ENCODE results near the gene SLC2A13. TPM values are rescaled to one million over a fixed set of nuclear protein-coding genes. Genes with fewer than 3 reads are reported as not detected.

Gene SLC2A13
- total and polyA plus RNA-seq, 2 donors from 2014 or later: 3.9 to 18.6 TPM

DNA sequence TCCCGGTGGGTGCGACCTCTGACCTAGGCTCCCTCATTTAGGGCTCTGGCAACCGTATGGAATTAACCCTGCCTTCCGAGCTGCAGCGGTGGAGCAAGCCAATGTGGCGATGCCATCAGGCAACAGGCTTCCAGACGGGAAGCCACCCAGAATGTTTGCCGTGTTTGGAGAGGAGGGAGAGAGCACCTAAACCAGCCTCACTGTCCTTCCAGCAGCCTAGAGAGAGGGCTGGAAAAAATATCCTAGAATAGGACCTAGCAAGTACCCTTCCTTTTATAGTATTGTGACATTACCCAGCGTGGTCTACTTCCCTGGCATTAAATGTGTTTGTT, 287 bp upstream of the SLC2A13 start:
- Histone ChIP-seq H3K9me3 (ENCODE audit: control insufficient read depth in 2 of 3, insufficient read depth in 1 of 3, low read length in 3 of 3) (no peaks in the 10 kb centered on the region), H3K9ac (ENCODE audit: low read length in 3 of 3) (no peak overlapping the region), H3K4me1 (ENCODE audit: control insufficient read depth in 2 of 3, insufficient read depth in 2 of 3, low read depth in 1 of 3, low read length in 3 of 3) (peaks cover 0 to 6% (median 0%) of the 10 kb centered on the region in 3 donors), H3K36me3 (ENCODE audit: control insufficient read depth in 2 of 3, insufficient read depth in 3 of 3, low read length in 3 of 3) (no peaks in the 10 kb centered on the region), H3K4me3 (ENCODE audit: low read length in 3 of 3) (peak overlapping the region; percentile 40 to 74 (median 71)), H3K27me3 (ENCODE audit: control insufficient read depth, insufficient read depth, low read length) (no peaks in the 10 kb centered on the region), H3K27ac (ENCODE audit: low read depth in 2 of 2, low read length in 2 of 2) (peak overlapping the region; percentile 9 to 35)
- DNase-seq: no peak
- TF ChIP-seq, protein P1, sequence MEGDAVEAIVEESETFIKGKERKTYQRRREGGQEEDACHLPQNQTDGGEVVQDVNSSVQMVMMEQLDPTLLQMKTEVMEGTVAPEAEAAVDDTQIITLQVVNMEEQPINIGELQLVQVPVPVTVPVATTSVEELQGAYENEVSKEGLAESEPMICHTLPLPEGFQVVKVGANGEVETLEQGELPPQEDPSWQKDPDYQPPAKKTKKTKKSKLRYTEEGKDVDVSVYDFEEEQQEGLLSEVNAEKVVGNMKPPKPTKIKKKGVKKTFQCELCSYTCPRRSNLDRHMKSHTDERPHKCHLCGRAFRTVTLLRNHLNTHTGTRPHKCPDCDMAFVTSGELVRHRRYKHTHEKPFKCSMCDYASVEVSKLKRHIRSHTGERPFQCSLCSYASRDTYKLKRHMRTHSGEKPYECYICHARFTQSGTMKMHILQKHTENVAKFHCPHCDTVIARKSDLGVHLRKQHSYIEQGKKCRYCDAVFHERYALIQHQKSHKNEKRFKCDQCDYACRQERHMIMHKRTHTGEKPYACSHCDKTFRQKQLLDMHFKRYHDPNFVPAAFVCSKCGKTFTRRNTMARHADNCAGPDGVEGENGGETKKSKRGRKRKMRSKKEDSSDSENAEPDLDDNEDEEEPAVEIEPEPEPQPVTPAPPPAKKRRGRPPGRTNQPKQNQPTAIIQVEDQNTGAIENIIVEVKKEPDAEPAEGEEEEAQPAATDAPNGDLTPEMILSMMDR (IDR thresholded peaks at IDR 0.05; ENCODE audit: borderline replicate concordance, extremely low read depth, insufficient read depth): no peak
- FAIRE-seq: no peak
- intact Hi-C loops (cut with DNase I): loop anchor here (10.0 kb wide), 1 partner anchor 91 kb away; no protein-coding TSS in a partner anchor

DNA sequence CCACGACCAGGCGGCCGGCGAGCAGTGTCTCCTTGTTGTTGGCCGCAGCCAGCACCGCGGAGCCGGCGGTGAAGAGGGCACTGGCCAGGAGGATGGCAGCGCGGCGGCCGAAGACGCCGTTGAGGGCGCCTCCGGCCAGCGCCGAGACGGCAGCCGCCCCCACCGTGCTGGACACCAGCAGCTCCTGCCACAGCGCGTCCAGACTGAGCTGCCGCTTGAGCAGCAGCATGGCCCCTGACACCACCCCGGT, 691 bp downstream of the SLC2A13 start:
- no peak for FAIRE-seq

DNA sequence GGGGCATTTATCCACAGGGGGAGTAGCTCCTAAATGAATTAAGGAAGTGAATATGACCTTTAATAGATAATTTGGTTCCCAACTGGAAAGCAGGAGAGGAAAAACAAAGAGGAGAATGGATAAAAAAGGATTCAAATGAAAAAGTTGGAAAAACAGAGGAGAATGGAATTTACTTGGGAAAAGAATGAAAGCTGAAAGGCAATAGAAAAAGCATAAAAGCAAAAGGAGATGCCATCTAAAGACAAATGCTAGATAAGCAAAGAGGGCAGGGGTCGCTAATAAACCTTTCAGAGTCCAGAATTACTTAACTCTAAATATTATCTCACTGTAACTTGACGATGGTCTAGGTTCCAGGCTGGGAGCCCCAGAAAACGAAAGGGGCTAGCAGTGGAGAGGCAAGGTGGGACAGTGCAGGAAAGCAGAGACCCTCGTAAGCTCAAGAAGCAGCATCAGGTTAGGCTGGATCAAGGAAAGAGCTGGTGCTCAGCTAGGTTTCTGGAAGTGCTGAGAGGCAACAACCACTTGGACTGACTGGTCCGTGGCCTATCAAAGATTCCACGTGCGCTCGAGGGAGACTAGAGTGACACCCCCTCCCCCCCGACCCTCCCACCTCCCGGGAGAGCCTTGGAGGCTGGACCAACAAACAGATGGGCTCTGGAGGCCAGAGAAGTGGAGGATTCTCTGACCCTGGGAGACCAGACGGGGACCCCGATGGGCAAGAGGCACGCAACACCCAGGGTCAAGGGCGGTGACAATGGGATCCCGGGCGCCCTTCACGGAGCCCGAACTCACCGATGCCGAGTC, 1.2 kb downstream of the SLC2A13 start:
- FAIRE-seq (no peak), DNase-seq (peak in 2 of 5 donors; percentile 22 to 47)
- Histone ChIP-seq H3K36me3 (ENCODE audit: control insufficient read depth in 2 of 3, insufficient read depth in 3 of 3, low read length in 3 of 3) (no peaks in the 10 kb centered on the region), H3K4me3 (ENCODE audit: low read length in 3 of 3) (peak overlapping the region; percentile 48 to 74 (median 72)), H3K27ac (ENCODE audit: low read depth in 2 of 2, low read length in 2 of 2) (peak overlapping the region in 1 of 2 donors; percentile 20), H3K9me3 (ENCODE audit: control insufficient read depth in 2 of 3, insufficient read depth in 1 of 3, low read length in 3 of 3) (no peaks in the 10 kb centered on the region), H3K27me3 (ENCODE audit: control insufficient read depth, insufficient read depth, low read length) (no peaks in the 10 kb centered on the region), H3K4me1 (ENCODE audit: control insufficient read depth in 2 of 3, insufficient read depth in 2 of 3, low read depth in 1 of 3, low read length in 3 of 3) (peaks cover 0 to 6% (median 4%) of the 10 kb centered on the region in 3 donors), H3K9ac (ENCODE audit: low read length in 3 of 3) (peak overlapping the region; percentile 22 to 65 (median 55))
- intact Hi-C loops (cut with DNase I): loop anchor here (10.0 kb wide), 1 partner anchor 90 kb away; no protein-coding TSS in a partner anchor
- TF ChIP-seq, protein P1 (IDR thresholded peaks at IDR 0.05; ENCODE audit: borderline replicate concordance, extremely low read depth, insufficient read depth): no peak

More for the DNA sequence above, 691 bp downstream of the SLC2A13 start:
- Histone ChIP-seq H3K36me3 (ENCODE audit: control insufficient read depth in 2 of 3, insufficient read depth in 3 of 3, low read length in 3 of 3) (no peaks in the 10 kb centered on the region), H3K27me3 (ENCODE audit: control insufficient read depth, insufficient read depth, low read length) (no peaks in the 10 kb centered on the region), H3K9me3 (ENCODE audit: control insufficient read depth in 2 of 3, insufficient read depth in 1 of 3, low read length in 3 of 3) (no peaks in the 10 kb centered on the region), H3K9ac (ENCODE audit: low read length in 3 of 3) (peak overlapping the region; percentile 22 to 65 (median 55)), H3K4me1 (ENCODE audit: control insufficient read depth in 2 of 3, insufficient read depth in 2 of 3, low read depth in 1 of 3, low read length in 3 of 3) (peaks cover 0 to 6% (median 0%) of the 10 kb centered on the region in 3 donors), H3K4me3 (ENCODE audit: low read length in 3 of 3) (peak overlapping the region; percentile 48 to 74 (median 72)), H3K27ac (ENCODE audit: low read depth in 2 of 2, low read length in 2 of 2) (peak overlapping the region; percentile 20 to 77)
- intact Hi-C loops (cut with DNase I): loop anchor here (10.0 kb wide), 1 partner anchor 90 kb away; no protein-coding TSS in a partner anchor
- DNase-seq: peak in 2 of 5 donors; percentile 80 to 90
- TF ChIP-seq, protein P1 (IDR thresholded peaks at IDR 0.05; ENCODE audit: borderline replicate concordance, extremely low read depth, insufficient read depth): no peak
